ENCODE measurements around the gene ARVCF. TPM values are rescaled to one million over a fixed set of nuclear protein-coding genes. Genes with fewer than 3 reads are reported as not detected.

Gene ARVCF
- total RNA-seq, 1 experiment from 2014 or later, result 15.6 TPM

DNA sequence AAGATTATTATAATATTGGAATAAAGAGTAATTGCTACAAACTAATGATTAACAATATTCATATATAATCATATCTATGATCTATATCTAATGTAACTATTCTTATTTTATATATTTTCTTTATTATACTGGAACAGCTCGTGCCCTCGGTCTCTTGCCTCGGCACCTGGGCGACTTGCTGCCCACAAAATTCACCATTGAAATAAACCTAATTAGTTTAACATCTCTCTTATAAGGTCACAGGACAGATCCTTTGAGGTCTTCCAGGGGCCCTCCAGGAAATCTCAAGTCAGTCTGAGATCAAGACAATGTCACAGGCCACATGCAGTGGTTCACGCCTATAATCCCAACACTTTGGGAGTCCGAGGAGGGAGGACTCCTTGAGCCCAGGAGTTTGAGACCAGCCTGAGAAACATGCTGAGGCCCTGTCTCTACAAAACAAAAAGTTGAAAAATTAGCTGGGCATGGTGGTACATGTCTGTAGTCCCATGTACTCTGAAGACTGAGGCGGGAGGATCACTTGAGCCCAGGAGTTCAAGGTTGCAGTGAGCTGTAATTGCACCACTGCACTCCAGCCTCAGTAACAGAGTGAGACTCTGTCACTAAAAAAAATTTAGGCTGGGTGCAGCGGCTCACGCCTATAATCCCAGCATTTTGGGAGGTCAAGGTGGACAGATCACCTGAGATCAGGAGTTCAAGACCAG is 68.4 kb downstream of the ARVCF start:
- no peak for DNase-seq
- Histone ChIP-seq H3K27ac (no peak overlapping the region), H3K9me2 (ENCODE audit: insufficient read depth) (no peaks in the 10 kb centered on the region), H3K79me2 (ENCODE audit: low read depth) (peaks cover 4% of the 10 kb centered on the region; the same call in 1 of the 2 replicates), H2AFZ (no peak overlapping the region), H3K4me2 (no peak overlapping the region), H4K20me1 (ENCODE audit: insufficient read depth) (peaks cover 3% of the 10 kb centered on the region; the same call in 1 of the 2 replicates), H3K27me3 (ENCODE audit: insufficient read depth, low read depth) (no peaks in the 10 kb centered on the region), H3K36me3 (ENCODE audit: low read depth) (no peaks in the 10 kb centered on the region), H3F3A (ENCODE audit: insufficient read depth, low read depth) (peaks cover 4% of the 10 kb centered on the region; the same call in 1 of the 2 replicates), H3K4me1 (replicated peaks; ENCODE audit: insufficient read depth) (peaks cover 5% of the 10 kb centered on the region; the same call in 1 of the 2 replicates), H3K9me3 (ENCODE audit: insufficient read depth, low read depth) (no peaks in the 10 kb centered on the region), H3K4me3 (no peak overlapping the region)
- intact Hi-C loops (cut with micrococcal nuclease; ENCODE audit: unreplicated experiment), result no loop called here
- POLR2A ChIA-PET (ENCODE audit: unreplicated experiment), result no interaction called here
- no peak for TF ChIP-seq EZH2 (IDR thresholded peaks at IDR 0.05; ENCODE audit: low read depth)
- TF ChIP-seq, protein P1, sequence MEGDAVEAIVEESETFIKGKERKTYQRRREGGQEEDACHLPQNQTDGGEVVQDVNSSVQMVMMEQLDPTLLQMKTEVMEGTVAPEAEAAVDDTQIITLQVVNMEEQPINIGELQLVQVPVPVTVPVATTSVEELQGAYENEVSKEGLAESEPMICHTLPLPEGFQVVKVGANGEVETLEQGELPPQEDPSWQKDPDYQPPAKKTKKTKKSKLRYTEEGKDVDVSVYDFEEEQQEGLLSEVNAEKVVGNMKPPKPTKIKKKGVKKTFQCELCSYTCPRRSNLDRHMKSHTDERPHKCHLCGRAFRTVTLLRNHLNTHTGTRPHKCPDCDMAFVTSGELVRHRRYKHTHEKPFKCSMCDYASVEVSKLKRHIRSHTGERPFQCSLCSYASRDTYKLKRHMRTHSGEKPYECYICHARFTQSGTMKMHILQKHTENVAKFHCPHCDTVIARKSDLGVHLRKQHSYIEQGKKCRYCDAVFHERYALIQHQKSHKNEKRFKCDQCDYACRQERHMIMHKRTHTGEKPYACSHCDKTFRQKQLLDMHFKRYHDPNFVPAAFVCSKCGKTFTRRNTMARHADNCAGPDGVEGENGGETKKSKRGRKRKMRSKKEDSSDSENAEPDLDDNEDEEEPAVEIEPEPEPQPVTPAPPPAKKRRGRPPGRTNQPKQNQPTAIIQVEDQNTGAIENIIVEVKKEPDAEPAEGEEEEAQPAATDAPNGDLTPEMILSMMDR (conservative IDR thresholded peaks at IDR 0.05), result peak; percentile 18; the same call in 1 of the 2 replicates
- BruUV-seq (replicated peaks), result no TSS peak
- CTCF ChIA-PET, result interaction anchor here (1.0 kb wide), 1 partner anchor 218 kb away, joined by 4 read pairs; no protein-coding TSS in a partner anchor

DNA sequence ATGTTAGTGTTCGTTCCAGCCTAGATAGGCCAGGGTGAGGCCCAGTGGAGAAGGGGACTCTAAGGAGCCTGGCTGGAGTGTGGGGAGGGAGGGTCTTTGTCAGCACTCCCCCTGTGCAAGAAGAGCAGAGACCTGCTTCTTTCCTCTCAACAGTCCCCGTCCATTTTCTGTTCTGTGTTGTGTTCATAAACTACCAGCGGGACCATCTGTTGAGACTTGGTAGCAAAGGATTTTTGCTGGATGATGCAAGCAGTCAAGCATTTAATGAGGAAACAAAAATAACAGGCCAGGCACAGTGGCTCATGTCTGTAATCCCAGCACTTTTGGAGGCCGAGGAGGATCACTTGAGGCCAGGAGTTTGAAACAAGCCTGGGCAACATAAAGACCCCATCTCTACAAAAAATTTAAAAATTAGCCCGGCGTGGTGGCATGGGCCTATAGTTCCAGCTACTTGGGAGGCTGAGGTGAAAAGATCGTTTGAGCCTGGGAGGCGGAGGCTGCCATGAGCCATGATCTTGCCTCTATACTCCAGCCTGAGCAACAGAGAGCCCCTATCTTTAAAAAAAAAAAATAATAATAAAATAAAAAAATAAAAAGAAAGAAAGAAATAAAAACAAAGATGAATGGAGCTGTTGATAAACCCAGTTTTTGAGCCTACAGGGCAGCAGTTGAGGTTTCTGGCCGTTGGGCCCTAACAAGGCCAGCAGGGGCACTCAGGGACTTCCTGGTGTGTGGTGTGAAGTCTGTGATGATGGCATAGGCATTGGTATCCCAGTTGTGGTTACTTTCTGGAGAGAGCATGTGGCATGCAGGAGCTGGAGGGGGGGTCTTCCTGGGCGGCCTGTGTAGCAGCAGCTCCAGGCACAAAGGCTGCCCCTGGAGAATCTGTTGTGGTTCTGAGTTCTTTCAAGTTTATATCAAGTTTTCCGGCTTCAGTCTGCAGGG is 73.3 kb downstream of the ARVCF start:
- peaks cover 12% of the 10 kb centered on the region; the same call in 1 of the 2 replicates for H3K4me1 ChIP-seq (replicated peaks; ENCODE audit: insufficient read depth)
- no peaks in the 10 kb centered on the region for H3K36me3 ChIP-seq (ENCODE audit: low read depth)
- H3K4me3 ChIP-seq, result peak overlapping the region; percentile 90
- H3K4me2 ChIP-seq, result peak overlapping the region; percentile 89
- H4K20me1 ChIP-seq (ENCODE audit: insufficient read depth), result peaks cover 3% of the 10 kb centered on the region; the same call in 1 of the 2 replicates
- ChIA-PET CTCF (no interaction called here), POLR2A (ENCODE audit: unreplicated experiment) (interaction anchor here (0.6 kb wide), 1 partner anchor 12 kb away, joined by 8 read pairs; no protein-coding TSS in a partner anchor)
- H3K27me3 ChIP-seq (ENCODE audit: insufficient read depth, low read depth), result no peaks in the 10 kb centered on the region
- H2AFZ ChIP-seq, result peak overlapping the region; percentile 91; the same call in 1 of the 2 replicates
- intact Hi-C loops (cut with micrococcal nuclease; ENCODE audit: unreplicated experiment), result no loop called here
- BruUV-seq (replicated peaks), result no TSS peak
- peaks cover 27% of the 10 kb centered on the region for H3K79me2 ChIP-seq (ENCODE audit: low read depth)
- DNase-seq, result peak in 1 of 2 experiments; percentile 59
- no peaks in the 10 kb centered on the region for H3K9me3 ChIP-seq (ENCODE audit: insufficient read depth, low read depth)
- no peaks in the 10 kb centered on the region for H3K9me2 ChIP-seq (ENCODE audit: insufficient read depth)
- TF ChIP-seq EZH2 (IDR thresholded peaks at IDR 0.05; ENCODE audit: low read depth), result no peak
- TF ChIP-seq, protein P1 (conservative IDR thresholded peaks at IDR 0.05), result no peak
- H3K27ac ChIP-seq, result peak overlapping the region; percentile 59
- peaks cover 4% of the 10 kb centered on the region; the same call in 1 of the 2 replicates for H3F3A ChIP-seq (ENCODE audit: insufficient read depth, low read depth)
